ENCODE data around the gene MLH3. TPM values are rescaled to one million over a fixed set of nuclear protein-coding genes. Genes with fewer than 3 reads are reported as not detected.

Gene MLH3
- total RNA-seq, 3 donors from 2014 or later = 31.8 to 53.1 (median 42.9) TPM

DNA sequence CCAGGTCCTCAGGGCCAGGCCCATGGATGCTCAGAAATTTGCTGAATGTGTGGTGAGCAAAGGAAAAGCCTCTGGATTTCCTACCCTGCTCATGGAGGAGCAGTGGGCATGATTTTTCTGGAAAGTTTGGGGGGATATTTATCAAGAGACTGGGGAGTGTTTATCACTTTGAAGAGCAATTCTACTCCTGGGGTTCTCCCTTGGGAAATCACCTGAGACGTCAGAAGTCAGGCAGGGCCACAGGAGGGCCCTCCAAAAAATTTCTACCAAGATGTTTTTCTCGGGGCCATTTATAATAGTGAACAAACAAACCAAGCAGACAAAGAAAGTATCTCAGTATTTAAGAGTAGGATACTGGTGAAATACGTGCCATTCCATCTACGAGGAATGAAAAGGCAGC is 68.6 kb downstream of the MLH3 start:
- TF ChIP-seq, protein P1, sequence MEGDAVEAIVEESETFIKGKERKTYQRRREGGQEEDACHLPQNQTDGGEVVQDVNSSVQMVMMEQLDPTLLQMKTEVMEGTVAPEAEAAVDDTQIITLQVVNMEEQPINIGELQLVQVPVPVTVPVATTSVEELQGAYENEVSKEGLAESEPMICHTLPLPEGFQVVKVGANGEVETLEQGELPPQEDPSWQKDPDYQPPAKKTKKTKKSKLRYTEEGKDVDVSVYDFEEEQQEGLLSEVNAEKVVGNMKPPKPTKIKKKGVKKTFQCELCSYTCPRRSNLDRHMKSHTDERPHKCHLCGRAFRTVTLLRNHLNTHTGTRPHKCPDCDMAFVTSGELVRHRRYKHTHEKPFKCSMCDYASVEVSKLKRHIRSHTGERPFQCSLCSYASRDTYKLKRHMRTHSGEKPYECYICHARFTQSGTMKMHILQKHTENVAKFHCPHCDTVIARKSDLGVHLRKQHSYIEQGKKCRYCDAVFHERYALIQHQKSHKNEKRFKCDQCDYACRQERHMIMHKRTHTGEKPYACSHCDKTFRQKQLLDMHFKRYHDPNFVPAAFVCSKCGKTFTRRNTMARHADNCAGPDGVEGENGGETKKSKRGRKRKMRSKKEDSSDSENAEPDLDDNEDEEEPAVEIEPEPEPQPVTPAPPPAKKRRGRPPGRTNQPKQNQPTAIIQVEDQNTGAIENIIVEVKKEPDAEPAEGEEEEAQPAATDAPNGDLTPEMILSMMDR (IDR thresholded peaks at IDR 0.05) = no peak
- no peak for TF ChIP-seq POLR2AphosphoS5 (IDR thresholded peaks at IDR 0.05)
- TF ChIP-seq POLR2A (IDR thresholded peaks at IDR 0.05) = no peak
- H3K27ac ChIP-seq = no peak overlapping the region
- no peaks in the 10 kb centered on the region for H3K9me3 ChIP-seq
- no peaks in the 10 kb centered on the region for H3K36me3 ChIP-seq
- H3K27me3 ChIP-seq = no peaks in the 10 kb centered on the region
- H3K4me1 ChIP-seq = peaks cover 2 to 10% of the 10 kb centered on the region in 2 donors
- intact Hi-C loops (cut with DNase I; ENCODE audit: low total_unique reads) = no loop called here
- DNase-seq (ENCODE audit: low spot score in 2 of 2) = no peak
- no peak overlapping the region for H3K4me3 ChIP-seq

DNA sequence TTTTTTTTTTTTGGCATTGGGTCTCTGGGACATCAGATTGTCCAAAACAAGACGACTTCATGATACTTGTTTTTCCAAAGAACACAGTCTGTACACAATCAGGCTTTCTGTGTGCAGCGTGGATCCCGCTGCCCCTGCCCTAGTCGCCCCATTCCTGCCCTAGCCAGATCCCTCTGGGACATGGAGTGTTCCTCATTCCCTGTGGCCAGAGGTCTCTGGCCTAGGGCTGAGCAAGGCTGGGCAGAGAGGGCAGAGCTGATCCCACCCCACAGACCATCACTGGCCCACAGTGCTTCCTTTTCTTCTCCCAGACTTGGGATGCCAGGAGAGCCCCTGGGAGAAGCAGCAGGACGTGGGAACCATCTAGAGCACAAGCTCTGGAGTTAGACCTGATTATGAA is 69.4 kb downstream of the MLH3 start:
- H3K9me3 ChIP-seq = no peaks in the 10 kb centered on the region
- H3K27me3 ChIP-seq = no peaks in the 10 kb centered on the region
- intact Hi-C loops (cut with DNase I; ENCODE audit: low total_unique reads) = no loop called here
- H3K4me3 ChIP-seq = no peak overlapping the region
- no peak for DNase-seq (ENCODE audit: low spot score in 2 of 2)
- peak overlapping the region in 1 of 2 donors; percentile 55 for H3K27ac ChIP-seq
- peaks cover 2 to 10% of the 10 kb centered on the region in 2 donors for H3K4me1 ChIP-seq
- no peaks in the 10 kb centered on the region for H3K36me3 ChIP-seq
- TF ChIP-seq POLR2A (IDR thresholded peaks at IDR 0.05) (no peak), POLR2AphosphoS5 (IDR thresholded peaks at IDR 0.05) (no peak)
- TF ChIP-seq, protein P1 (IDR thresholded peaks at IDR 0.05) = no peak

DNA sequence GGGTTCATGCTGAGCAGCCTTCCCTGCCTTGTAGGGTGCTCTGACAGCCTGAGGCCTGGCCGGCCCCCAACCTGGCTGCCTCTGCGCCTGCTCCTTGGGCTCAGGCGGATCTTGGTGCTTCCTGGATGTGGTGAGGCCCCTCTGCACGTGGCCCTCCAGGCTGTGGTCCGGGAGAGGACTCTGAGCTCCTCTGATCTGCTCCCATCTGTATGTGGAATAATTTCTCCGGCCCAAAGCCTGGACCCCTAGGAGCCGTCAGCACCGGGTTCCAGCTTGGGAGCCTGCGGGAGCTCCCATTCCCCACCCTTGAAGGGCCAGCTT is 69.8 kb downstream of the MLH3 start:
- H3K27ac ChIP-seq = peak overlapping the region; percentile 3 to 45
- H3K4me3 ChIP-seq = no peak overlapping the region
- H3K4me1 ChIP-seq = peaks cover 2 to 10% of the 10 kb centered on the region in 2 donors
- no peaks in the 10 kb centered on the region for H3K9me3 ChIP-seq
- intact Hi-C loops (cut with DNase I; ENCODE audit: low total_unique reads) = no loop called here
- no peak for DNase-seq (ENCODE audit: low spot score in 2 of 2)
- H3K36me3 ChIP-seq = no peaks in the 10 kb centered on the region
- no peak for TF ChIP-seq POLR2AphosphoS5 (IDR thresholded peaks at IDR 0.05)
- TF ChIP-seq, protein P1 (IDR thresholded peaks at IDR 0.05) = no peak
- no peak for TF ChIP-seq POLR2A (IDR thresholded peaks at IDR 0.05)
- H3K27me3 ChIP-seq = no peaks in the 10 kb centered on the region

DNA sequence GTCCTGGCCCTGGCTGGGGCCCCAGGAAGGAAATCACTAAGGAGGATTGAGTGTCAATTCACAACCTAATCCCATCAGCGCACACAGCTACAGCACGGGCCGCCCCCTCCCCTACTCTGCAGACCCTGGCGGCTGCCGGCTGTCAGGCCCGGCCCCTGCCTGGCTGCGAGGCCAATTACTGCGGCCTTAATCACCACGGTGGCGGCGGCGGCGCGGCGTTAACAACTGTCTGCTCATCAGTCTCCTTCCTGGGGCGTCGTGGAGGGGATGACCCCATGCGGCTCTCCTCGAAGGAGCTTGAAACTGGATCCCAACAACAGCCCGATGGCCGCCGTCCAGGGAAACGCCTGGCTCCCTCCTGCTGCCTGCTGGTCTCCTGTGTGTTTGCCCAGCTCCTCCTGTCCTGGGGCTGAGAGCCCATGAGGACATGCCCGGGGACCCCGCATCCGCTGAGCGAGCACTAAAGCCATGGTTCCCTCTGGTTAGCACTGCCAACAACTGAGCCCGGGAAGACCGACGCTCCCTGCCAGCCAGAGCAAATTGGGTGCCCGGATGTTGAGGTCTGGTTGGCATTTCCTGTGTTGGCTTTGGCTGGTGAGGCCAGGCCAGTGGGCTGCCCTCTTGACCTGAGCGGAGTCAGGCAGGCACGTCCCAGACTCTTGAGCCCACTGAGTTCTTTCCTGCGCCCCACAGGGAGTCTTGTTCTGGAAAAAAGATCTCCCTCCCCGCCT is 70.4 kb downstream of the MLH3 start:
- H3K36me3 ChIP-seq = no peaks in the 10 kb centered on the region
- DNase-seq (ENCODE audit: low spot score in 2 of 2) = no peak
- H3K27me3 ChIP-seq = no peaks in the 10 kb centered on the region
- peaks cover 2 to 10% of the 10 kb centered on the region in 2 donors for H3K4me1 ChIP-seq
- H3K9me3 ChIP-seq = no peaks in the 10 kb centered on the region
- intact Hi-C loops (cut with DNase I; ENCODE audit: low total_unique reads) = no loop called here
- peak overlapping the region; percentile 3 to 45 for H3K27ac ChIP-seq
- no peak overlapping the region for H3K4me3 ChIP-seq
- TF ChIP-seq POLR2A (IDR thresholded peaks at IDR 0.05) = no peak
- TF ChIP-seq POLR2AphosphoS5 (IDR thresholded peaks at IDR 0.05) = no peak
- TF ChIP-seq, protein P1 (IDR thresholded peaks at IDR 0.05) = no peak

DNA sequence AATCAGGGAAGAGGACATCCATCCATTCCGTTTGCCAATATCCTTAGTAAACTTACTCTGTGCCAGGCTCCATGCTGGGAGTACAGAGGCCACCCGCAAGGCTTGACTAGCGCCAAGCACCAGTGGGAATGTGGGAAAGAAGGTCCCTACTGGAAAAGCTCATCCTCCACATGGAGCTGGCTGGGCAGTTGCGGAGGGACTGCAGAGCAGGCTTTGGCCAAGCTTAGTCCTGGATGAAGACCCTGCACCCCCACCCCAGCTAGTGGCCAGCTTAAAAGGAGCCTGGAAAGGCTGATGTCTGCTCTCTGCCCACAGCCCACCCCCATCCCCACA is 70.9 kb downstream of the MLH3 start:
- H3K4me3 ChIP-seq = no peak overlapping the region
- H3K27me3 ChIP-seq = no peaks in the 10 kb centered on the region
- no peaks in the 10 kb centered on the region for H3K36me3 ChIP-seq
- no peak for DNase-seq (ENCODE audit: low spot score in 2 of 2)
- peak overlapping the region; percentile 42 to 45 for H3K27ac ChIP-seq
- H3K4me1 ChIP-seq = peaks cover 2 to 10% of the 10 kb centered on the region in 2 donors
- no peak for TF ChIP-seq POLR2AphosphoS5 (IDR thresholded peaks at IDR 0.05)
- intact Hi-C loops (cut with DNase I; ENCODE audit: low total_unique reads) = no loop called here
- no peaks in the 10 kb centered on the region for H3K9me3 ChIP-seq
